Measurements from ENCODE around the gene MUC22. TPM values are rescaled to one million over a fixed set of nuclear protein-coding genes. Genes with fewer than 3 reads are reported as not detected.
"Not testable (repeated sequence)": the region's sequence is repeated elsewhere in the genome, so short reads cannot be mapped to it uniquely, and the experiment has no call there.

Gene MUC22
- not detected in 2 replicates for total RNA-seq (2014; rRNA removed; shearing (Covaris generic); ENCODE audit: low replicate concordance)

DNA sequence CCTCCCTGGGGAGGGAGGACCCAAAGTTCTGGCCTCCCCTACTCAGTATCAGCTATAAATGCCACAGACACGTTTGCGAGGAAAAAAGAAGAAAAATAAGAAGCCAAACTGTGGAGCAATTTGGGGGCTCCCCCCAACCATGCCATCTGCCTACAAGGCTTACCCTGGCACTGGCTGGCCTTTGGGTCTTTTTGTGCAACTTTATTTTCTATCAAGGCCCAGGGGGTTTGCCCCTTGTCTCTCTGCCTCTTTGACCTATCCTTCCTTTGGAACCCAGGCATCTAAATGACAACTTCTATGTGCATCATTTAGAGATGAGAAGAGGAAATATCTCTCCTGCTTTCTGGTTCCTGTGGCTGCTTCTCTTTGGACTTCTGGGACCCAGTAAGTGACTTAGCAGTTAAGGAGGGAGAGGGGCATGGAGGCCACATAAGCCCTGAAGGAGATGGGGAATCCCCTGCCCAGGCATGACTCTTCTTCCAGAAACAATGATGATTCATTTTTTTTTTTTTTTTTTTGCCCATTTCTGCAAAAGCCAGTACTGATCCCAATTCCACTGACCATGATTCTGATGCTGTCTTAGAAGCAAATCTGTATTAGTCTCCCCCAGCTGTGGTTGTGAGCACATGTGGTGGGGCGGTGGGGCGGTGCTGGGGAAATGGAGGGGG is at the start of gene MUC22:
Gene MUC22 (plus strand): TSS at position 82 of the 668 bp plus-strand sequence. CDS start 233 bp downstream, at position 315.
- peak; percentile 23 for DNase-seq
- no peak within 1 kb of the TSS for H3K4me3 ChIP-seq
- H3K27me3 ChIP-seq, result no peaks in the 10 kb centered on the region
- H3K36me3 ChIP-seq, result no peaks in the 10 kb centered on the region
- no peaks in the 10 kb centered on the region for H3K9me3 ChIP-seq

- Histone ChIP-seq H3K9me3 (no peaks in the 10 kb centered on the region), H3K4me3 (no peak overlapping the region)
- DNase-seq, result no peak
These were observed 49.2 kb upstream of the MUC22 start for GRCh38 chr6:30960907-30961673.

GRCh38 chr6:30962716-30963115 is 47.6 kb upstream of the MUC22 start:
- no peak for DNase-seq

More at GRCh38 chr6:30960907-30961673, 49.2 kb upstream of the MUC22 start:
- Histone ChIP-seq H3K36me3 (no peaks in the 10 kb centered on the region), H3K27me3 (no peaks in the 10 kb centered on the region)

DNA sequence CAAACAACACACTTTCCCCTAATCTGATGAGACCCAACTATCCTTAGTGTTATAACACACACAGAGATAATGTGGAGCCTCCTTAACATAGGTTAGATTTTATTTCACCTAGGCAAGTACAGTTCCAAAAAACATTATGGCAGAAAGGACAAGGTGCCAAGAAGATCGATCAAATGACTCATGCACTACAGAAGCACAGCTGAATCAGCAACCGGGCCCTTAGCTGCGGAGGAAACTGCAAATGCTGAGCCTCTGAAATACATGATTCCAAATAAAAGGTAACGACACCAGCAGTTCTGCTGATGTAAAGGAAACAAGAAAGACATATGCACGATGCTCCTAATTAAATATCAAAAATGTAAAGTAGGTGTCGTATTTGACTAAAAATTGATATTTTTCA is 46.6 kb upstream of the MUC22 start:
- H3K27me3 ChIP-seq, result no peaks in the 10 kb centered on the region
- no peaks in the 10 kb centered on the region for H3K36me3 ChIP-seq
- no peaks in the 10 kb centered on the region for H3K9me3 ChIP-seq
- no peak for DNase-seq
- H3K4me3 ChIP-seq, result no peak overlapping the region

More at GRCh38 chr6:30962716-30963115, 47.6 kb upstream of the MUC22 start:
- no peaks in the 10 kb centered on the region for H3K36me3 ChIP-seq
- no peak overlapping the region for H3K4me3 ChIP-seq
- no peaks in the 10 kb centered on the region for H3K27me3 ChIP-seq
- H3K9me3 ChIP-seq, result no peaks in the 10 kb centered on the region

DNA sequence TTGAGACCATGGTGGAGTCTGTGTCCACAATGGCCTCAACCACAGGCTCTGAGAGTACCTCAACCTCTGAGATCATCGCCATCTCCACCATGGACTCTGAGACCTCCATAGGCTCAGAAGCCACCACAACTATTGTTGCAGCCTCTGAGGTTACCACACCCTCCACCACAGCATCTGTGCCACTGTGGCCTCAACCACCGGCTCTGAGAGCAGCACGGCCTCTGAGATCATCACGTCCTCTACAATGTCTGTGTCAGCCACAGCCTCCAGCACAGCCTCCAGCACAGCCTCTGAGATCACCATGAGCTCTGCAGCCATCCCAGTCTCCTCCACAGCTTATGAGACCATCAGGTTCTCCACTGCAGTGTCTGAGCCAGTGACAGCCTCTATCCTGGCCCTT is 46.2 kb upstream of the MUC22 start:
- Histone ChIP-seq H3K4me3 (no peak overlapping the region), H3K9me3 (no peaks in the 10 kb centered on the region), H3K36me3 (no peaks in the 10 kb centered on the region), H3K27me3 (no peaks in the 10 kb centered on the region)
- DNase-seq, result no peak

- no peak for DNase-seq
- H3K27me3 ChIP-seq, result no peaks in the 10 kb centered on the region
- no peak overlapping the region for H3K4me3 ChIP-seq
- H3K9me3 ChIP-seq, result no peaks in the 10 kb centered on the region
- H3K36me3 ChIP-seq, result no peaks in the 10 kb centered on the region
These were observed 45.1 kb upstream of the MUC22 start for GRCh38 chr6:30965140-30965601.

- no peaks in the 10 kb centered on the region for H3K36me3 ChIP-seq
- no peak for DNase-seq
- H3K4me3 ChIP-seq, result no peak overlapping the region
- no peaks in the 10 kb centered on the region for H3K9me3 ChIP-seq
- no peaks in the 10 kb centered on the region for H3K27me3 ChIP-seq
These were observed 44.1 kb upstream of the MUC22 start for GRCh38 chr6:30966154-30966553.

DNA sequence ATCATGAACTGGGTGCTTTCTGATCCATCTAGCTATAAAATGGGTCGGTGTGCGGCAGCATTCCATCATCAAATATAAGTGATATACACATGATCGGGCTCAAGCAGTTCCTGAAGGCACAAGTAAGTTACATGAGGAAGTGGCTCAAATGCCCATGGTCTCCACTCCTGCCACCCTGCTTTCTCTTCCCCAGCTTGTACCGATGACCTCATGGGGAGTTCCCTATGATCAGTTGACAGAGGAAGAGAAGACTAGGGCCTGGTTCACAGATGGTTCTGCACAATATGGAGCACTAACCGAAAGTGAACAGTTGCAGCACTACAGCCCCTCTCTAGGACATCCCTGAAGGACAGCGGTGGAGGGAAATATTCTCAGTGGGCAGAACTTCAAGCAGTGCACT is 41.1 kb upstream of the MUC22 start:
- DNase-seq, H3K36me3 ChIP-seq, H3K4me3 ChIP-seq, H3K27me3 ChIP-seq, H3K9me3 ChIP-seq: not testable (repeated sequence)

- DNase-seq, result no peak
- Histone ChIP-seq H3K4me3 (no peak overlapping the region), H3K9me3 (no peaks in the 10 kb centered on the region), H3K27me3 (no peaks in the 10 kb centered on the region), H3K36me3 (no peaks in the 10 kb centered on the region)
These were observed 39.3 kb upstream of the MUC22 start for GRCh38 chr6:30970946-30971345.

DNA sequence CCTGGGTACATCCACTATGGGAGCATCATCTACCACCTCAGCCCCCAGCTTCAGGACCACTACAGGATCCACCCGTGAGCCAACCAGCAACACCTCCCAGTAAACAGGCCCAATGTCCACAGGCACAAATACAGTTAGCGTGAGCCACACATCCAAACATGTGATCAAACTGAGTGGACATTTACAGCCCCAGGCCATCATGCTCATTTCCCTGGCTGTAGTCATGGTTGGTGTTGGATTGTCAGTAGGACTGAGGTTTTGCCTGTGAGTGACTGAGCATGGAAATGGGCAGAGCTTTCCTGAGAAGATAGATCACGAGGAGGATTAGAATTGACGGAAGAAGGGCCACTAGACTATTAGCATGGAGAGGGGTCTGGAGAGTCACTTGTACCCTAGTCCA is 37.5 kb upstream of the MUC22 start:
- no peaks in the 10 kb centered on the region for H3K27me3 ChIP-seq
- no peaks in the 10 kb centered on the region for H3K36me3 ChIP-seq
- no peak for DNase-seq
- H3K4me3 ChIP-seq, result no peak overlapping the region
- H3K9me3 ChIP-seq, result no peaks in the 10 kb centered on the region

DNA sequence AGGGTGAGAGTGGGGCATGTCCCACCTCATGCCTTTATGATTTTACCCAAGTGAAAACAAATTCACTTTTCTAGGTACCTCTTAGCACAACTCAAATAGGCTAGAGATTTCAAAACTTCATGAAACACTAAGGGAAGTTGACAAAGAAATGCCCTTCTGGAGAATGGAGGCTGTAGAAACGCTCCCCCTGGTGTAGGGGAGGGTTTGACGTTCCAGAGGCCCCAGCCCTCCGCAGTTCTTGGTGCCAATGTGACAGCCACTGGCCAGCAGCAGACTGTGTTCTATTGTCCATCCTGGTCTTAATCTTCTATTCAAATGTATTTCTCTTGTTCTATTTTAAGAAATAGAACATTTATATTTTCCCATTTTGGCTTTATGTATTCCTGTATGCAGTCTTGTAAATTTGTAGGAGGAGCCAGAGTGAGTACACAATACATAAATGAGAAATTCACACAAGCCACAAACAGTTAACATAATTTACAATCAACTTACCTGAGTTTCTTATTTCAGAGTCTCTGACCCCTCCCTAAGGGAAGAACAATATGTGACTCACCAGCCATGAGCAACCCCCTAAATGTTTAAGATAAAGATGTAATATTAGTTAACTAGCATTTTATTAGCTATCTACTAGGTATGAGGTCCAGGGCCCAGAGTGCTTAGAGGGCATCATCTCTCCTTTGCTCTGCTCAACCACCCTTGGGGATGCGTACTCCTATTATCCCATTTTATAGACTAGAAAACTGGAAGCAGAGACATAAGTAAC is 35.6 kb upstream of the MUC22 start:
- no peak overlapping the region for H3K4me3 ChIP-seq

GRCh38 chr6:30979141-30979540 is 31.1 kb upstream of the MUC22 start:
- Histone ChIP-seq H3K36me3 (no peaks in the 10 kb centered on the region), H3K4me3 (no peak overlapping the region), H3K9me3 (no peaks in the 10 kb centered on the region), H3K27me3 (no peaks in the 10 kb centered on the region)
- no peak for DNase-seq

More for the DNA sequence above, 35.6 kb upstream of the MUC22 start:
- no peaks in the 10 kb centered on the region for H3K9me3 ChIP-seq
- H3K27me3 ChIP-seq, result no peaks in the 10 kb centered on the region
- H3K36me3 ChIP-seq, result no peaks in the 10 kb centered on the region
- no peak for DNase-seq

- H3K4me3 ChIP-seq, result no peak overlapping the region
- no peaks in the 10 kb centered on the region for H3K9me3 ChIP-seq
- no peaks in the 10 kb centered on the region for H3K27me3 ChIP-seq
- H3K36me3 ChIP-seq, result no peaks in the 10 kb centered on the region
- DNase-seq, result no peak
These were observed 30.6 kb upstream of the MUC22 start for GRCh38 chr6:30979690-30980089.

DNA sequence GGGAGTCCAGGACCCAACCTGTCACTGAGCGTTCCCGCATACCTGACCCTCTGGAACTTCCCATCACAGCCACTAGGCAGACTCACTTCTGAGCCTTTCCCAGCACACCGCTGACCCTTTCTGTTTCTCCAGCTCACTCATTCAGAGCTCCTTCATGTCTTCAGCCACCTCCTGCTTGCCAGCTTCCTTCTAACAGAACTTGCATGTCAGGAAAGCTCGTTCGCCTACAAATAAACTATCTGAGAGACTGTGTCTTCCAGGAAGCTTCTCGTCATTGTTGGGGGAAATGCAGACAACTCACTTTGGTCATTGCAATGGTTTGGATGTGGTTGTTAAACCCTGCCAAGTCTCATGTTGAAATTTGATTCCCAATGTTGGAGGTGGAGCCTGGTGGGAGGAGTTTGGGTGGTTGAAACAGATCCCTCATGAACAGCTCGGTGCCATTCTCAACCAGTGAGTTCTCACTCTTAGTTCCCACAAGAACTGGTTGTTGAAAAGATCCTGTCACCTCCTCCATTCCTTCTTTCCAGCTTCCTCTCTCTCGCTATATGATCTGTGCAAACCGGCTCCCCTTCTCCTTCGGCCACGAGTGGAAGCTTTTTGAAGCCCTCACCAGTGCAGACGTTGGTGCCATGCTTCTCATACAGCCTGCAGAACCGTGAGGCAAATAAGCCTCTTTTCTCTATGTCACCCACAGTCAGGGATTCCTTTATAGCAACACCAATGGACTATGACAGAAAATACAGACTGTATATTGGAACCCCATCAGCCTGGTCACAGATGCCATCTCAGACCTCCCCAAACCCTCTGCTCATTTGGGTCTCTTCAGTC is 28.1 kb upstream of the MUC22 start:
- Histone ChIP-seq H3K27me3 (no peaks in the 10 kb centered on the region), H3K4me3 (peak overlapping the region; percentile 38), H3K36me3 (no peaks in the 10 kb centered on the region), H3K9me3 (no peaks in the 10 kb centered on the region)
- DNase-seq, result peak; percentile 60

DNA sequence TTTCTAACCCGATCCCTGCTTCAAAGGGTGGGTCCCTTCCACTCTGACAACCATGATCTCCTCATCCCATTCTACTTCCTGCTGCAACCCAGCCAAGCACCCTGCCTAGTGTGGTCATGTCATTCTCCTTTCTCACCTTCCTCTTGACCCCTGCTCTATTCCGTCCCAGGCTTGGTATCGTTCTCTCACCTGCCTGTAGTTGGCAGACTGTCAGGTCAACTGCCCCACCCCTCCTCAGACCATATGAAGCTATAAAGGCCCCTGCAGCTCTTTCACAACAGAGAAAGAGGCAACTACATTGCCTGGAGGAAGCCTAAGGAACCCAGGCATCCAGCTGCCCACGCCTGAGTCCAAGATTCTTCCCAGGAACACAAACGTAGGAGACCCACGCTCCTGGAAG is 26.8 kb upstream of the MUC22 start, which contains the start of gene MUC21:
Gene MUC21 (plus strand): TSS at position 280 of the 400 bp plus-strand sequence. CDS start 241 bp downstream, outside the sequence.
- Histone ChIP-seq H3K4me3 (no peak within 1 kb of the TSS), H3K27me3 (no peaks in the 10 kb centered on the region), H3K36me3 (no peaks in the 10 kb centered on the region), H3K9me3 (no peaks in the 10 kb centered on the region)
- no peak for DNase-seq

GRCh38 chr6:30985490-30985889 is 24.8 kb upstream of the MUC22 start:
- Histone ChIP-seq H3K36me3 (no peaks in the 10 kb centered on the region), H3K27me3 (no peaks in the 10 kb centered on the region), H3K4me3 (no peak overlapping the region), H3K9me3 (no peaks in the 10 kb centered on the region)
- DNase-seq, result peak; percentile 21
